Measurements from ENCODE around the gene RFX2. TPM values are rescaled to one million over a fixed set of nuclear protein-coding genes. Genes with fewer than 3 reads are reported as not detected.

RFX2 gene
- total RNA-seq, 1 experiment from 2014 or later, result 10.5 TPM

- no peaks in the 10 kb centered on the region for H3K9me3 ChIP-seq (ENCODE audit: low read length)
- DNase-seq (no peak), ATAC-seq (no peak)
- TF ChIP-seq, protein P1, sequence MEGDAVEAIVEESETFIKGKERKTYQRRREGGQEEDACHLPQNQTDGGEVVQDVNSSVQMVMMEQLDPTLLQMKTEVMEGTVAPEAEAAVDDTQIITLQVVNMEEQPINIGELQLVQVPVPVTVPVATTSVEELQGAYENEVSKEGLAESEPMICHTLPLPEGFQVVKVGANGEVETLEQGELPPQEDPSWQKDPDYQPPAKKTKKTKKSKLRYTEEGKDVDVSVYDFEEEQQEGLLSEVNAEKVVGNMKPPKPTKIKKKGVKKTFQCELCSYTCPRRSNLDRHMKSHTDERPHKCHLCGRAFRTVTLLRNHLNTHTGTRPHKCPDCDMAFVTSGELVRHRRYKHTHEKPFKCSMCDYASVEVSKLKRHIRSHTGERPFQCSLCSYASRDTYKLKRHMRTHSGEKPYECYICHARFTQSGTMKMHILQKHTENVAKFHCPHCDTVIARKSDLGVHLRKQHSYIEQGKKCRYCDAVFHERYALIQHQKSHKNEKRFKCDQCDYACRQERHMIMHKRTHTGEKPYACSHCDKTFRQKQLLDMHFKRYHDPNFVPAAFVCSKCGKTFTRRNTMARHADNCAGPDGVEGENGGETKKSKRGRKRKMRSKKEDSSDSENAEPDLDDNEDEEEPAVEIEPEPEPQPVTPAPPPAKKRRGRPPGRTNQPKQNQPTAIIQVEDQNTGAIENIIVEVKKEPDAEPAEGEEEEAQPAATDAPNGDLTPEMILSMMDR (conservative IDR thresholded peaks at IDR 0.05; ENCODE audit: low read depth, low read length), result no peak
- TF ChIP-seq EZH2 (IDR thresholded peaks at IDR 0.05; ENCODE audit: low read length, unreplicated experiment) (no peak), EZH2phosphoT487 (IDR thresholded peaks at IDR 0.05; ENCODE audit: borderline replicate concordance, low read length) (no peak)
- no peak overlapping the region for H3K27ac ChIP-seq (ENCODE audit: low read length)
- H2AFZ ChIP-seq (ENCODE audit: low read length), result no peak overlapping the region
- H4K20me1 ChIP-seq (ENCODE audit: low read length), result no peaks in the 10 kb centered on the region
- H3K36me3 ChIP-seq (ENCODE audit: low read depth, low read length), result peaks cover 4% of the 10 kb centered on the region; the same call in 1 of the 2 replicates
- H3K4me3 ChIP-seq (ENCODE audit: low read length), result no peak overlapping the region
- no TSS peak for BruUV-seq (replicated peaks)
- H3K9me2 ChIP-seq (replicated peaks; ENCODE audit: low read length), result no peaks in the 10 kb centered on the region
- H3K79me2 ChIP-seq (ENCODE audit: low read length), result no peaks in the 10 kb centered on the region
- H3K27me3 ChIP-seq (ENCODE audit: low read length), result no peaks in the 10 kb centered on the region
- no peak overlapping the region for H3K4me2 ChIP-seq (ENCODE audit: low read length)
- H3K4me1 ChIP-seq (ENCODE audit: insufficient read depth, low read length), result no peaks in the 10 kb centered on the region
- intact Hi-C loops (cut with micrococcal nuclease), result no loop called here
- POLR2A ChIA-PET (ENCODE audit: unreplicated experiment), result no interaction called here
- CTCF ChIA-PET, result no interaction called here
- H3F3A ChIP-seq (ENCODE audit: low read length, unreplicated experiment), result no peaks in the 10 kb centered on the region
- H3K9ac ChIP-seq (ENCODE audit: low read length), result no peak overlapping the region
These were observed 70.6 kb downstream of the RFX2 start for GRCh38 chr19:6039566-6040225.

DNA sequence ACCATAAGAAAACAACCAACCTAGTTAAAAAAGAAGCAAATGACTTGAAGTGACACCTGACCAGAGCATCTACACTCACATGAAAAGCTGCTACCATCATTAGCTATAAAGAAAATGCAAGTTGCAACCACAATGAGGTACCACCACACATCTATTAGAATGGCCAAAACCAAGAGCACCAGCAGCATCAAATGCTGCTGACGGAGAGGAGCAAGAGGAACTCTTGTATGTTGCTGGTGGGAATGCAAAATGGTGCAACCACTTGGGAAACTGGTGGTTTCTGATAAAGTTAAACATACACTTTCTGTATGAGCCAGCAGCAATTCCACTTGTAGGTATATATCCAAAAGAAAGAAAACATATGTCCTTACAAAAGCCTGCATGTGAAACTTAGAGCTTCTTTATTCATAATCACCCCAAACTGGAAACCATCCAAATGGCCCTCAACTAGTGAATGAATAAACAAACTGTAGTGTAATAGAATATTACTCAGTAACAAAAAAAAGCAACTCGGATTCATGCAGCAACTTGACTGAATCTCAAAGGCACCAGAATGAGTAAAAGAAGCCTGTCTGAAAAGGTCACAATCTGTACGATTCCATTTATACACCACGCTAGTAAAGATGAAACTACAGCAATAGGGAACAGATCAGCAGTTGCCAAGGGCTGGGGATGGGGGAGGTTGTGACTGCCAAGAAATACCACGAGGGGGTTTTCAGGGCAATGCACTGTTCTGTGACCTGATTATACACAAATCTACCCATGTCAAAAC lies 71.5 kb downstream of the RFX2 start:
- POLR2A ChIA-PET (ENCODE audit: unreplicated experiment), result no interaction called here
- CTCF ChIA-PET, result no interaction called here
- Histone ChIP-seq H2AFZ (ENCODE audit: low read length) (no peak overlapping the region), H3F3A (ENCODE audit: low read length, unreplicated experiment) (no peaks in the 10 kb centered on the region), H3K79me2 (ENCODE audit: low read length) (no peaks in the 10 kb centered on the region), H3K4me1 (ENCODE audit: insufficient read depth, low read length) (no peaks in the 10 kb centered on the region), H4K20me1 (ENCODE audit: low read length) (no peaks in the 10 kb centered on the region), H3K9me3 (ENCODE audit: low read length) (no peaks in the 10 kb centered on the region), H3K4me2 (ENCODE audit: low read length) (no peak overlapping the region), H3K9ac (ENCODE audit: low read length) (no peak overlapping the region), H3K27me3 (ENCODE audit: low read length) (no peaks in the 10 kb centered on the region), H3K4me3 (ENCODE audit: low read length) (no peak overlapping the region), H3K27ac (ENCODE audit: low read length) (no peak overlapping the region), H3K9me2 (replicated peaks; ENCODE audit: low read length) (no peaks in the 10 kb centered on the region), H3K36me3 (ENCODE audit: low read depth, low read length) (peaks cover 4% of the 10 kb centered on the region; the same call in 1 of the 2 replicates)
- TF ChIP-seq EZH2phosphoT487 (IDR thresholded peaks at IDR 0.05; ENCODE audit: borderline replicate concordance, low read length), result no peak
- TF ChIP-seq EZH2 (IDR thresholded peaks at IDR 0.05; ENCODE audit: low read length, unreplicated experiment), result no peak
- TF ChIP-seq, protein P1 (conservative IDR thresholded peaks at IDR 0.05; ENCODE audit: low read depth, low read length), result no peak
- no peak for ATAC-seq
- intact Hi-C loops (cut with micrococcal nuclease), result no loop called here
- no TSS peak for BruUV-seq (replicated peaks)
- no peak for DNase-seq

DNA sequence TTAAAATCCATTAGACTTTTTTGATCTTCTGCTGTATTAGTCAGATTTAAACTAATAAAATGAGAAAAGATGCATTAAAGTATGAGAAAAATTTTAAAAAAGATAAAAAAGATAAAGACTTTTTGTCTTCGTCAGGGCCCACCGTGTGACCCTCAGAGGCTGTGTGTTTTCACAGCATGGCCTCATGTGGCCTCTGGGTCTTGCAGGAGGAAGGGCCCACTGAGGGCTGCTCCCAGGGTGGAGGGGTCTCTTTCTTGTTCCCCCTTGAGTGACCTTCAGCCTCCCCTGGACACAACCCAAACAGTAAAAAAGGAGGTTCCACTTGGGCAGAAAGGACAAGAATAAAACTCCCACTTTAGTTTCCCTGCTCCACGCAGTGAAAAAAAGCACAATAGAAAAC lies 75.3 kb downstream of the RFX2 start:
- ATAC-seq (no peak), DNase-seq (no peak)
- Histone ChIP-seq H3K79me2 (ENCODE audit: low read length) (no peaks in the 10 kb centered on the region), H3K9me2 (replicated peaks; ENCODE audit: low read length) (no peaks in the 10 kb centered on the region), H3K36me3 (ENCODE audit: low read depth, low read length) (peaks cover 4% of the 10 kb centered on the region; the same call in 1 of the 2 replicates), H3K27me3 (ENCODE audit: low read length) (no peaks in the 10 kb centered on the region), H3K4me3 (ENCODE audit: low read length) (no peak overlapping the region), H3K4me2 (ENCODE audit: low read length) (no peak overlapping the region), H3K4me1 (ENCODE audit: insufficient read depth, low read length) (no peaks in the 10 kb centered on the region), H3K9me3 (ENCODE audit: low read length) (no peaks in the 10 kb centered on the region), H4K20me1 (ENCODE audit: low read length) (no peaks in the 10 kb centered on the region), H2AFZ (ENCODE audit: low read length) (no peak overlapping the region), H3K9ac (ENCODE audit: low read length) (no peak overlapping the region), H3K27ac (ENCODE audit: low read length) (no peak overlapping the region), H3F3A (ENCODE audit: low read length, unreplicated experiment) (no peaks in the 10 kb centered on the region)
- ChIA-PET POLR2A (ENCODE audit: unreplicated experiment) (no interaction called here), CTCF (no interaction called here)
- BruUV-seq (replicated peaks), result no TSS peak
- intact Hi-C loops (cut with micrococcal nuclease), result no loop called here
- TF ChIP-seq, protein P1 (conservative IDR thresholded peaks at IDR 0.05; ENCODE audit: low read depth, low read length), result no peak
- TF ChIP-seq EZH2phosphoT487 (IDR thresholded peaks at IDR 0.05; ENCODE audit: borderline replicate concordance, low read length), result no peak
- no peak for TF ChIP-seq EZH2 (IDR thresholded peaks at IDR 0.05; ENCODE audit: low read length, unreplicated experiment)

Data from PC-3 (cell line).